GM21825 (cell line): ENCODE measurements around the gene ECM1.

ENCODE experiments used
- ATAC-seq: cut with Tn5 transposase; IDR thresholded peaks from one replicate; pipeline ENCODE4 v1.9.1; 2021; ENCODE audit warnings: mild to moderate bottlenecking, moderate library complexity; ENCODE audit not compliant: unreplicated experiment

ECM1 gene

DNA sequence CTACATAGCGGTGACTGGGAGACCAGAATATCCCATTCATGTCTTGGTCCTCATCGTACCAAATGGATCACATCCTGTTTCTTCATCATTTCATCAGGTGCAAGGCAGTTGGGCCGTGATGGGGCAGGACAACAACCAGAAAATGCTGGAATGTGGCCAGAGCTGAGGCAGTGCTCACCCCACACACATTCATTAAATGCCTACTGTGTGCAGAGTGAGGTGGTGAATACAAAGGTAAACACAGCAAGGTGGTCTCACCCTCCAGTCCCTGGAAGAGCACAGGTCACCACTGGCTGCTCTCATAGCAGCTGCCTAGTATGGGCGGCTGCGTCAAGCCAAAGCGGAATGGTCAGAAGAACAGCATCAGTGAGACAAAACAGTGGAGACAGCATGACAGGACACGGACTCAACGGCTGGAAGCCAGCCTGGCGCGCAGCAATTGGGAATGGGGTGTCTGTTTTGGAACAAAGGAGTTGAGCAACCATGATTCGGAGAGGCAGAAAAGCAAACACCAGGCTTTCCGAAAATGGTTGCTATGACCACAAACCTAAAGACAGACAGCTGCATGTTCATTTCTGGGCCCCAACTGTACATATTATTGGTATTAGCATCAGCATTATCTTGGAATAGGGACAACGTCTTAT, 35.7 kb downstream of the ECM1 start:
- no peak for ATAC-seq

DNA sequence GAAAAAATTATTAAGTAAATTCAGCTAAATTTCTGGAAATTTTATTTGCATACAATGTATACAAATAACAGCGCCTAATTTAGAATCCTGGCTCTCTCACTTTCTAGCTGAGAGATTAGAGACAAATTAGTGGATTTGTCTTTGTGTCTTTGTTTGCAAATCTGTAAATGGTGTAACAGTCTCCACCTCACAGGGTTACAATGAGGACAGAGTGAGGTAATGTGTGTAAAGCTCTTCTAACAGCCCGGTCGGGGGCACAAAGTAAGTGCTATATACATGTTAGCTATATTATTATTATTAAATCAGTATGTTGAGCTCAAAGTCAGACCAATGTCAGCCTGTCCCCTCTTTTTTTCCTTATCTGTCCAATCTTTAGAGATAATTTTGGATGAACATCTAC, 36.3 kb downstream of the ECM1 start:
- ATAC-seq, result no peak

DNA sequence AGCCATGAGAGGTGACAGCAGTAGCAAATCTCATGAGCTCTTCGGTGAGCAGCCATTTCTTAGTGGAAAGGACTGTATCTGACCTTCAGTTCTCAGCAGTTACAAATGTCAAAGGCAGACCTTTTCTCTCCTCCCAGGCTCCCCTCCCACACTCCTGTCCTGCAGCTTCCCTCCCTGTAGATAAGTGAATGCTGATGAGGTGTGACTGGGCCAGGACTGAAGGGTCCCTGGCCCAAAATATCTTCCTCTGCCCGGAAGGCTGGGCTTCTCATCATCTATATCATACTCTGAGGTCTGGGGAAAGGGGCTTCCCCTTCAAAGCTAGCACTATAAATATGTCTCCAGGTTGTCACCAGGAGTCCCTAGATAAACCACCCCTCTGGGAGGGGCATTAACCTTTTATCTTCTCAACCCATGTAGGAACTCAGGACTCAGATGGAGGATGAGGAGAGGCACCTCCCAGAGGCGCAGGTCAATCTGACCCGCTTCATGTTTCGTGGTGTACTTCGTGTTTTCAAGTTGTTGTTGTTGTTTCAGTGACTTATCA, 37.6 kb downstream of the ECM1 start:
- no peak for ATAC-seq

DNA sequence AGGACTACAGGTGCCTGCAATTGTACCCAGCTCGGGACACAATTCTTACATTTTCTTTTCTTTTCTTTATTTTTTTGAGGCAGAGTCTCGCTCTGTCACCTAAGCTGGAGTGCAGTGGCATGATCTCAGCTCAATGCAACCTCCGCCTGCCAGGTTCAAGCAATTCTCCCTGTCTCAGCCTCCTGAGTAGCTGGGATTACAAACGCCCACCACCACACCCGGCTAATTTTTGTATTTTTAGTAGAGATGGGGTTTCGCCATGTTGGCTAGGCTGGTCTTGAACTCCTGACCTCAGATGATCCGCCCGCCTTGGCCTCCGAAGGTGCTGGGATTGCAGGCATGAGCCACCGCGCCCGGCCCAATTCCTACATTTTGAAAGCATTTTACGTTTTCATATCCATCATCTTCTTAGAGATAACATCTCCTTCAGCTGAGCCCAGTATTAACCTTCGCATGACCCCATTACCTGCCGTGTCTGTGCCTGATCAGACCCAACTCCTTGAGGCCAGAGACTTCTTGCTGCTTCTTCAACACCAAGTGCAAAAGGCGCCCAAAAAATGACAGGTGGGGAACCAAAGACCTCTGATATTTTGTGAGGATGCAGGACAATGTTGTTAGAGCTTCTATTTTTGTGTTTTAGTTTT, 38.5 kb downstream of the ECM1 start:
- ATAC-seq, result no peak

DNA sequence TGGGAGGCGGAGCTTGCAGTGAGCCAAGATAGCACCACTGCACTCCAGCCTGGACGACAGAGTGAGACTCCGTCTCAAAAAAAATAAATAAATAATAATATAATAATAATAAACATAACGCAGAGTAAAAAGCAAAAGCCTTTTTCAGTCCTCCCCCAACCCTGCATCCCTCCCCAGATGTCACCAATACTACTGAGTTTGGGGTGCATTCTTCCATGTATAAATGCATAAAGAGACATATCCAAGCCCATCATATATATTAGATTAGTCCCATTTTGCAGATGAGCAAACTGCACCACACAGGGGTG, 40.4 kb downstream of the ECM1 start:
- ATAC-seq, result no peak

DNA sequence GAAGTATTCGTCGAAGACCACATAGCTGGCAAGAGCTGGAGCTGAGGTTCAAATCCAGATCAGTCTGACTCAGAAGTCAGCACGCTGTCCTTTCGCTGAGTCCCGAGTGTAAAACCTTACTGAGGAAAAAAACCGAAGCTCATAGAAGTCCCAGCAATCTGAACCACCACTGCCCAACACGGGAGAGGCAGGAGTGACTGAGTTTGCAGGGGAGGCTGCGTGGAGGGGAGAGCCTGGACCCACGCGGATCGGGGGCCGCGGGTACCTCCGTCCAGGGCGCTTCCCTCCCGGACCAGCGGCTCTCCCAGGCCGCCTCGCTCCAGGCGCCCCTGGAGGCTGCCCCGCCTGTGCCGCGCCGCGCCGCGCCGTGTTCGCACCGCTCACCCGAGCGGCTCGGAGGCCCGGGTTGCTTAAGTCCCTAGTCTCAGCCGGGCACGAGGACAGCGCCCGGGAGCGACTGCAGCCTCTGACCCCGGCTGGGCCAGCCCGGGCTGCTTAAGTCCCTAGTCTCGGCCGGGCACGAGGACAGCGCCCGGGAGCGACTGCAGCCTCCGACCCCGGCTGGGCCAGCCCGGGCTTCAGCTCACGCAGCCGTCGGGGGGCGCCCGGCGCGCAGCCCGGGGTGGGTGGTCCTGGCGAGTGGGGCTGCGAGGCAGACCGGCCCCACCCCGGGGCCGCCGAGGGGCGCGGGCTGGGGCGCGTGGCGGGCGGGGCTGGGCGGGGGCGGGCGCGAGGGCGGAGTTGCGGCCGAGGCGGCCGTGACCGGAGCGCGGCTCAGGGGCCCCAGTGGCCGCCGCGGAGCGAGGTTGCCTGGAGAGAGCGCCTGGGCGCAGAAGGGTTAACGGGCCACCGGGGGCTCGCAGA, 41.0 kb downstream of the ECM1 start, which contains the start of gene ADAMTSL4:
ADAMTSL4 (plus strand) TSS at position 777 of the 864 bp plus-strand sequence. CDS start 2,881 bp downstream, outside the sequence.
- ATAC-seq, result peak; percentile 51

DNA sequence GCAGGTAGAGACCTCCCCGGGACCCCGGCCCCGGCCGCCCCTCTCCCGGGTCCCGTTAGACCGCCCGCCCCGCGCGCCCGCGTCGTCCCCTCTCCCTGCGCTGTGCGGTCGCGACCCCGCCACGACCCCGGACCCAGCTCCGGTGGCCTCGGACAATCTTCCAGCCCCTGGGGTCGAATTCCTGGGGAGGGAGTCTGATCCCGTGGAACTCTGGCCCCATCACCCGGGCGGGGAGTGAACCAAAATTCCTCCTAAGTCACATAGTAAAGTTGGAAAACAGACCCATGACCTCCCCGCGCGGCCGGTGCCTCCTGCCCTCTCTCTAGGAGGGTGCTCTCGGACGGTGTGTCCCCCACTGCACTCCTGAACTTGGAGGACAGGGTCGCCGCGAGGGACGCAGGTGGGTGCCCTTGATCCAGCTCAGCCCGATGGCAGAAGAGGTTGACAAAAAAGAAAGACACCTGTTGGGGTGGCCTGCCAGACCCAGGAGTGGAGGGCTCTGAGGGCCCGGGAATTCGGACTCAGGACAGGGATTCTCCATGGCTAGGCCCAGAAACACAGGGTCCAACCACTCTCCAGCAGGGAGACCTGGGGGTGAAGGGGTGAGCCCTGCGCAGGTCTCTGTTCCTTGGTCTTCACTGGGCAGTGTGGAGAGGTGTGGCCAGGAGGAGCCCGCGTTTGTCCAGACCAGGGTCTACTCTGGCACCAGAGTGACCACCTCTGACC, 41.8 kb downstream of the ECM1 start:
- no peak for ATAC-seq

DNA sequence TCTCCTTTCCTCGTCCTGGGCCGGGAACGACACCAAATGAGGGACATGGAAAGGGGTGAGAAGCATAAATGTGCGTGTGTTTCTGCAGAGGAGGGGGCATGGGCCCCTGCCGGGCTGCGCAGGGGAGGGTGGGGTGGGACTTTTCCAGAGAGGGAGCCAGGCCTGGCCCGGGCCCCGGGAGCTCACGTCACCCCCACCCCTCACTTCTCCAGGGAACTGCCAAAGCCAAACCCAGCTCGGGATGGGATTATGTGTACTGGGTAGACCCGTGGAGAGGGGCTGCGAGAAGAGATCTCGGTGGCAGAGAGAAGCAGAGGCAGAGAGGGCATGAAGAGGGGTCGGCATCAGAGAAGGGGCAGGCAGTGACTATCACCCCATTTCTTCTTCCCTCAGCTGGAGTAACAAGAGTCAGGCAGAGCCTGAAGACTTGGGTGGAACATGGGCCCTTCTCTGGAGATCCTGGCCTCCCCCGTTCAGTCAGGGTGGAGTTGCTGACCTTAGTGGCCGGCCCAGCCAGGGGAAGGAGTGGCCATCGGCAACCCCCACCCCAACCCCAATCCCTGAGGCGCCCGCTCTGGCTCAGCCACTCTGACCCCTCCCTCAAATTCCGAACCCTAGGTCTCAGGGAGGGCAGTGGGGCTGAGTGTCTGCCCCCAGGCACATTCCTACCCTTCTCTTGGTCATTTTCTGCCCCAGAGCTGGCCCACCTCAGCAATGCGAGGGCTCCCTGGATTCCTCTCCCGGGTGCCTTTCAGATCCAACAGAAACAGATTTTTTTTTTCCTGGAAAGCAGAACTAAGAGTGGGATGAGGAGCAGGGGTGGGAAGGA, 42.5 kb downstream of the ECM1 start:
- ATAC-seq, result no peak

DNA sequence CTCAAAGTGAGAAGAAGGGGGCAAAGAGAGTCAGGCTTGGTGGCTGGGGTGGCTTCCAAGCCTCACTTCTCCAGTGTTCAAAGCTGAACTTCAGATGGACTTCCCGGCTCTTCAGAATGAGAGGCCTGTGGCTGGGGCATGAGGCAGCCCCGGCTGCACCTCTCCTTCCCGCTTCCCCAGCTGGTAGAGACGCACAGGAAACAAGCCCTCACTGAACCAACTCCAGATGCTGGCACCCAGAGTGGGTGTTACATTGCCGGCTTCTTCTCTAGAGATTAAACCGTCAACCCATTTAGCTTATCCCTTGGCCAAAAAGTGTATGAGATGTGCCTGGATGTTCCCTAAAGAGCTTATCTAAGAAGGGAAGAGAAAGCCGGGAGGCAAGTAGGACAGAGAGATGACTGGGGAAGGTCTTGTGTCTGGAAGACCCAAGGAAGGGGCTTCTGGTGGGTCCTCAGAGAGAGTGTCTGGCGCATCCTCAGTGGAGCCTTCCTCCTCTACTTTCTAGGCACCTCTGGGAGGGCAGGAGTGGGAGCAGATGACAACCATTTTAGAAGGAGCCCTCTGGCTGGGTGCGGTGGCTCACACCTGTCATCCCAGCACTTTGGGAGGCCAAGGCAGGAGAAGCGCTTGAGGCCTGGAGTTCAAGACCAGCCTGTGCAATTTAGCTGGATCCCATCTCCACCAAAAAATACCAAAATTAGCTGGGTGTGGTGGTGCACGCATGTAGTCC, 43.3 kb downstream of the ECM1 start:
- ATAC-seq, result no peak

DNA sequence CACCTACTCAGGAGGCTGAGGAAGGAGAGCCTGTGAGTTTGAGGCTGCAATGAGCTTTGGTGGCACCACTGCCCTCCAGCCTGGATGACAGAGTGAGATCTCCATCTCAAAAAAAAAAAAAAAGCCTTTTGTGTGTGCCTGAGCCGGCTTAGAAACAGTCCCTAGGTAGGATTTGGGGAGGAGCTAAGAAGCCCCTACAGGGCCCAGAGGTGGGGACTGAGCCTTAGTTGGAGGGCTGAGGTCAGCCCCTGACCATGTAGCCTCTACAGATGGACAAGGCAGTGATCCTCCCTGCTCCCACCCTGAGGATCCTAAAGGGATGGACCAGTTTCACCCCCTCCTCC, 43.8 kb downstream of the ECM1 start:
- no peak for ATAC-seq

DNA sequence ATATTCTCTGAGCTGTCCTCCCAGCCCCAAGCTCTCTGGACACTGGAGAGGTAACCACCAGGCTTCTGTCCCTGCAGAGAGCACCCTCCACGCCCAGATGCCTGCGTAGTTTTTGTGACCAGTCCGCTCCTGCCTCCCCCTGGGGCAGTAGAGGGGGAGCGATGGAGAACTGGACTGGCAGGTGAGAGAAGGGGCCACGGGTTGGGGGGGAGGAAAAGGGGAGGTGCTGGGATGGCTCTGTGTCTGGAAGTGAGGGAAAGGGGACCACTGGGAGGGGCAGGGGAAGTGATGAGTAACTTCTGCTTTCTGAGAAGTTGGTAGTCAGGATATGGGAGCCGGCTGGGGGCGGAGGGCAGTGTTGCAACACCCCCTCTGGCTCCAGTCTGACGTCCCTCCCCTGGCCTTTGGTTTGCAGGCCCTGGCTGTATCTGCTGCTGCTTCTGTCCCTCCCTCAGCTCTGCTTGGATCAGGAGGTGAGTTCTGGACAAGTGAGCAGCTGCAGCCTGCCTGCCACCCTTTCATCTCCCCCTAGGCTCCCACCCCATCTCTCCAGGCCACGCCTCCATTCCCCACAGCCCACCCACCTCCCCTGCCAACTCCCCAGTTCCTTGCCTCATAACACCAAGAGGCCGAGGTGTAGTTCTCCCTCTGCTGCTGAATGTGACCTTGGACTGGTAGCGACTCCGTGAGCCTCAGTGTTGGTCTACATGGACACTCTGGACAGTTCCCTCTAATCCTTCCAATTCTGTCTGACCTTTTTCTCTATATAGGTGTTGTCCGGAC, 44.4 kb downstream of the ECM1 start:
- no peak for ATAC-seq

DNA sequence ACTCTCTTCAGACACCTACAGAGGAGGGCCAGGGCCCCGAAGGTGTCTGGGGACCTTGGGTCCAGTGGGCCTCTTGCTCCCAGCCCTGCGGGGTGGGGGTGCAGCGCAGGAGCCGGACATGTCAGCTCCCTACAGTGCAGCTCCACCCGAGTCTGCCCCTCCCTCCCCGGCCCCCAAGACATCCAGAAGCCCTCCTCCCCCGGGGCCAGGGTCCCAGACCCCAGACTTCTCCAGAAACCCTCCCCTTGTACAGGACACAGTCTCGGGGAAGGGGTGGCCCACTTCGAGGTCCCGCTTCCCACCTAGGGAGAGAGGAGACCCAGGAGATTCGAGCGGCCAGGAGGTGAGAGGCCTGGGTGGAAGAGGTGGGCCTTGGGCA, 45.0 kb downstream of the ECM1 start:
- ATAC-seq, result no peak

DNA sequence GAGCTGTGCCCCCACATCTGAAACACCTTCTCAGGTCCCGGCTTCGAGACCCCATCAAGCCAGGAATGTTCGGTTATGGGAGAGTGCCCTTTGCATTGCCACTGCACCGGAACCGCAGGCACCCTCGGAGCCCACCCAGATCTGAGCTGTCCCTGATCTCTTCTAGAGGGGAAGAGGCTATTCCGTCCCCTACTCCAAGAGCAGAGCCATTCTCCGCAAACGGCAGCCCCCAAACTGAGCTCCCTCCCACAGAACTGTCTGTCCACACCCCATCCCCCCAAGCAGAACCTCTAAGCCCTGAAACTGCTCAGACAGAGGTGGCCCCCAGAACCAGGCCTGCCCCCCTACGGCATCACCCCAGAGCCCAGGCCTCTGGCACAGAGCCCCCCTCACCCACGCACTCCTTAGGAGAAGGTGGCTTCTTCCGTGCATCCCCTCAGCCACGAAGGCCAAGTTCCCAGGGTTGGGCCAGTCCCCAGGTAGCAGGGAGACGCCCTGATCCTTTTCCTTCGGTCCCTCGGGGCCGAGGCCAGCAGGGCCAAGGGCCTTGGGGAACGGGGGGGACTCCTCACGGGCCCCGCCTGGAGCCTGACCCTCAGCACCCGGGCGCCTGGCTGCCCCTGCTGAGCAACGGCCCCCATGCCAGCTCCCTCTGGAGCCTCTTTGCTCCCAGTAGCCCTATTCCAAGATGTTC, 45.6 kb downstream of the ECM1 start:
- no peak for ATAC-seq

DNA sequence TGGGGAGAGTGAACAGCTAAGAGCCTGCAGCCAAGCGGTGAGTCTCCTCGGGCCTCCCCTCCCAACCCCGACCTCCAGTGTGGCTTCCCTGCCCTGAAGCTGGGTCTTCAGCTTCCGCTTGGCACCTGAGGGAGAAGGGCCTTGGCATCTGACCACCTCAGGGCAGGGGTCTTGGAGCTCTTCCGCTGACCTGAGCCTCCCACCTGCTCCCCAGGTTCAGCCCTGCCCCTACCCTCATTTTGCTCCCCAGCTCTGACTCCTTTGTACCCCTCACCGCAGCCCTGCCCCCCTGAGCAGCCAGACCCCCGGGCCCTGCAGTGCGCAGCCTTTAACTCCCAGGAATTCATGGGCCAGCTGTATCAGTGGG, 46.2 kb downstream of the ECM1 start:
- no peak for ATAC-seq

DNA sequence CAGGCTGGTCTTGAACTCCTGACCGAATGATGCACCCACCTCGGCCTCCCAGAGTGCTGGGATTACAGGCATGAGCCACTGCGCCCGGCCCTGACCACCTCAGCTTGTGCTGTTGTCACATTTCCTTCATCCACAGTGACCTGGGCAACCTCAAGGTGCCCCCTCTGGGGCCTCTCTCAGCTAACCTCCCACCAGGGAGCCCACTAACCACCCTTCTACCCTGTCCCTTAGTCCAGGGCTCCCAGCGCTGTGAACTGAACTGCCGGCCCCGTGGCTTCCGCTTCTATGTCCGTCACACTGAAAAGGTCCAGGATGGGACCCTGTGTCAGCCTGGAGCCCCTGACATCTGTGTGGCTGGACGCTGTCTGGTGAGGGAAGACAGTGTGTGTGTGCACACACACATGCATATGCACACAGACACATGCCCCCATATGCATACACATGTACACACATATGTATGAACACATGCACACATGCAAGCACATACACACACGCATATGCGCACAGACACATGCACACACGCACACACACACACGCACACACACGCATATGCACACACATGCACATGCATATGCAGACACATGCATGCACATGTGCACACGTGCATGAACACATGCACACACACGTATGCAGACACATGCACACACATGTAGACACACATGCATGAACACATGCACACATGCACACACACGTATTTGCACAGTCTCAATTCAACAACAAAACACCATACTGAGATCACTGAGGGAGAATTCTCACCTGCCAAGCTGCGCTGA, 47.5 kb downstream of the ECM1 start:
- no peak for ATAC-seq

DNA sequence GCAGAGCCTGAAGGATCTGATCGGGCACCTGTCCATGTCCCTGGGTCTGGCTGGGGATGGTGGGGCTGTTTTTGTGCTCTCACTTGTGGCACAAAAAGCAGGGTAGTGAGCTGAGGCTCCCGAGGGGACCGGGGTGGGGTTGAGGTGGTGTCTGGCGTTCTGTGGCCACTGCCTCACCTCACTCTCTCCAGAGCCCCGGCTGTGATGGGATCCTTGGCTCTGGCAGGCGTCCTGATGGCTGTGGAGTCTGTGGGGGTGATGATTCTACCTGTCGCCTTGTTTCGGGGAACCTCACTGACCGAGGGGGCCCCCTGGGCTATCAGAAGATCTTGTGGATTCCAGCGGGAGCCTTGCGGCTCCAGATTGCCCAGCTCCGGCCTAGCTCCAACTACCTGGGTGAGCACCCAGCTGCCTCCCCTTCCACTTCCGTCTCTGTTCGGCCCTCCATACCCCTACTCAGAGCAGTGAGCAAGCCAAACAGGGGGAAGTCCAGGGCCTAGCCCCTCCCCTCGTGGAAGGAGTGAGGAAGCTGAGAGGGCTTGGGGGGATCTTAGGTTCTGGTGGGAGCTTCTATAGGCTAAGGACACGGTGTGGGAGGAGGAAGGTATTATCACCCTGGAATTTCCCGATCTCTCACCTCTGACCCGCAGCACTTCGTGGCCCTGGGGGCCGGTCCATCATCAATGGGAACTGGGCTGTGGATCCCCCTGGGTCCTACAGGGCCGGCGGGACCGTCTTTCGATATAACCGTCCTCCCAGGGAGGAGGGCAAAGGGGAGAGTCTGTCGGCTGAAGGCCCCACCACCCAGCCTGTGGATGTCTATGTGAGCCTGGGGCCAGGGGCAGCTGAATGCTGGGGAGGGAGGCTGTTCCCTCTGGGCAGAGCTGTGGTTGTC, 48.3 kb downstream of the ECM1 start:
- no peak for ATAC-seq
